ENCODE results near the gene YBX2.
"Not testable (repeated sequence)": the region's sequence is repeated elsewhere in the genome, so short reads cannot be mapped to it uniquely, and the experiment has no call there.

The YBX2 gene

DNA sequence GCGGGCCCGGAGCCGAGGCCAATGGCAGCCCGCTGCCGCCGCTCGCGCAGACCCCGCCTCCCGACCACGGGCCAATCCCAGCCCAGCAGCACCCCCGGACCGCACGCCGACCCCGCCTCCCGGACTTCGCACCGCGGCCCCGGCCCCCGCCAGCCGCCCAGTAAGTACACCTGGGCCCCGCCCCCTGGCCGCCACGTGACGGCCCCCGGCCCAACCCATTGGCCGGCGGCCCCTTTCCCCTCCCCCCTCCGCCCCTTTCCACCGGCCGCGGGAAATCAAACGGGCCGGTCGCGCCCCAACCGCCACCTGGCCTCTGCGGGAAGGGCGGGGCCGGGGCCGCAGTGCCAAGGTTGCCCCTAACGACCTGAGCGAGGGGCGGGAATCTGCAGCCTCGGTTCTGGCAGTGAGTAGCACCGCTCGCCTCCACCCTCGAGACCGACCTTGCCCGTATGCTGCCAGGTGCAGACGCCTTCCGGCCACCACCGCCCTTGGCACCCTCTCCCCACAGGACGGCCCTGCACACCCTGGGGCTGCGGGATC is at the start of gene YBX2:
Gene YBX2, minus strand, starts transcription at position 26 of the 540 bp plus-strand sequence. CDS start 139 bp downstream, outside the sequence.
- DNase-seq (ENCODE audit: low read depth in 3 of 3), result peak in 2 of 3 experiments; percentile 60 to 66

DNA sequence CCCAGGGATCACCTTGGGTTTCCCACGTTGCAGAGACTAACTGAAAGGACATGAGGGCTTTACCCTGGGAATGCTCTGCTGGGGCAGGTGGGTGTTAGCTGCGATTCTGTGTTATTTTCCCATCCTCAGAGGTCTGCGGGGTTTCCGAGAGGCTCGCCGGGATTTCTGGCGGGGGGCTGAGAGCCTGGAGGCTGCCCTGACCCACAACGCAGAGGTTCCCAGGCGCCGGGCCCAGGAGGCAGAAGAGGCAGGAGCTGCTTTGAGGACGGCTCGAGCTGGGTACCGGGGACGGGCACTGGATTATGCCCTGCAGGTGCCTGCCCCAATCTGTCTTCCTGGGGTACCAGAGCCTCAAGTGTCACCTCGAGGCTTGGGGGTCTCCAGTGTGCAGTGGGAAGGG is 48.8 kb upstream of the YBX2 start:
- DNase-seq (ENCODE audit: low read depth in 3 of 3), result no peak

DNA sequence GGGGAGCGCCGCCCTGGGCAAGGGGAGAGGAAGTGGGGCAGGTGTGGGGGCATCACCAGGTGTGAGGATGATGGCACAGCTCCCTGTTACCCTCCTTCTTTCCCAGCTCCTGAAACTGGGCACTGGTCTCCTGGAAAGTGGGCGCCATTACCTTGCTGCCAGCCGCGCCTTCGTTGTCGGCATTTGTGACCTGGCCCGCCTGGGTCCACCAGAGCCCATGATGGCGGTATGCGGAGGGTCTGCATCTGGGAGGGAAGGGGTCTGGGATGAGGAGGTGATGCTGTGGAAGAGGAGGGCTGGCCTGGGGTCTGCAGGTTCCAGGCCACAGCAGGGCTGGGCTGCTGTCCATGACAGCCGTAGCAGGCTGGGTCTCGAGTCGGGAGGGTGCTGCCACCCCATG is 47.4 kb upstream of the YBX2 start:
- no peak for DNase-seq (ENCODE audit: low read depth in 3 of 3)

DNA sequence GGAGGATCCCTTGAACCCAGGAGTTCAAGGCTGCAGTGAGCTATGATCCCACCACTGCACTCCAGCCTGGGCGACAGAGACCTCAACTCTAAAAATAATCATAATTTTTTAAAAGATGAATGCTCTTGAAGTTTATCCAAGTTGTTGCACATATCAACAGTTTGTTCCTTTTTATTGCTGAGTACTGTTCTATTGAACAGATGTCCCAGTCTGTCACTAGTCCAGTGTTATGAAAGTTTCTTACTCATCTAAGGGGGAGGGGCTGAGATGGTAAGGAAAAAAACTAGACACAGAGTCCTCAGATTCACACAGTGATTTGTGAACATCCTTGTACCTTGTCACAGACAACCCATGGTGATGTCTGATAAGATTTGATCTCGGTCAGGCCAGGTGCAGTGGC is 45.7 kb upstream of the YBX2 start:
- no peak for DNase-seq (ENCODE audit: low read depth in 3 of 3)

- not testable (repeated sequence) for DNase-seq (ENCODE audit: low read depth in 3 of 3)
Measured at GRCh38 chr17:7337600-7337999, 43.2 kb upstream of the YBX2 start.

DNA sequence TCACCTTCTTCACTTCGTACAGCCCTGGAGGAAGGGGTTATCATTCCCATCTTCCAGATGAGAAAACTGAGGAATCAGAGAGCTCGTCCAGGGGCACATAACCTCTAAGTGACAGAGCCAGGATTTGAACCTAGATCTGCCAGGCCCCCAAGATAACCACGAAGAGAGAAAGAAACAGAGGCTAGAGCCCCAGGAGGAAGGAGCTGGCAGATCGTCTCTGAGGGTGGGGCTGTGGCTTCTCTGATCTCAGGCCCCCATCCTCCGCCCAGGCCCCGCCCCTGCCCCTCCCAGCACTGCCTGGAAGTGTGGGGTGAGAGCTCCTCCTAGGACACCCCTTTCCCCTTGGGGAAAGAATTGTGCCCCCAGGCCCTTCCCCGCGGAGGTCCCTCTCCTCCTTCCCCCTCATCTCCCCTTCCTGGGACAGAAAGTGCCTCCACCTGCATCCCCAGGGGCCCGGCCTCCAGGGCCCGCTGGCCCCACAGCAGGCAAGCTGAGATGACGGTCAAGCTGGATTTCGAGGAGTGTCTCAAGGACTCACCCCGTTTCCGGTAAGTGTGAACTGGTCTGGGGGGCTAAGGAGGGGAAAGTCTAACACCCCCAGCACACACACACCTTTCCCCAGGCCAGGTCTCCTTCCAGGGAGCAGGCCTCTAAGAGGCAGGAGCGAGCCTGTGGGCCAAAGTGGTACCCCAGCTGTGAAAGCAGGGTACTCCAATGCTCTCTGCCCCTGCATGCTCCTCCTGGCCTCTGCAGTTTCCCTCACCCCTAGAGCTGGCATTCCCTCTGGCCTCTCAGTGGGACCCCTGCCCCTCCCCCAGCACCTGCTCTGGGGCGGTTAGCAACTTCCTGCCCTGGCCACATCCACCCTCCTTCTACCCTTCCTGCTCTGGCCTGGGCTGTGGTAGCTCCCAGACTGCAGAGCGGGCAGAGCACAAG is 42.1 kb upstream of the YBX2 start, which contains the start of gene ACAP1:
Gene ACAP1, plus strand, starts transcription at position 290 of the 936 bp plus-strand sequence. Its CDS starts 206 bp downstream, at position 496.
- peak; percentile 74 to 78 (median 75) for DNase-seq (ENCODE audit: low read depth in 3 of 3)

DNA sequence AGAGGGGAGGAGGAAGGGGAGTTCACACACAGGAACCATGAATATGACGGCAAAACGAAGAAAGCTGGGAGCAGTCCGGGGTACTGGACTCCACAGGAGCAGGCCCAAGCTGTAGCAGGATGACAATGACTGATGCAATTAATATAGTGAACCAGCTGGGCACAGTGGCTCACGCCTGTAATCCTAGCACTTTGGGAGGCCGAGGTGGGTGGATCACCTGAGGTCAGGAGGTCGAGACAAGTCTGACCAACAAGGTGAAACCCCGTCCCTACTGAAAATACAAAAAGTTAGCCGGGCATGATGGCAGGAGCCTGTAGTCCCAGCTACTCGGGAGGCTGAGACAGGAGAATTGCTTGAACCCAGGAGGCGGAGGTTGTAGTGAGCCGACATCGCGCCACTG is 41.3 kb upstream of the YBX2 start:
- not testable (repeated sequence) for DNase-seq (ENCODE audit: low read depth in 3 of 3)

DNA sequence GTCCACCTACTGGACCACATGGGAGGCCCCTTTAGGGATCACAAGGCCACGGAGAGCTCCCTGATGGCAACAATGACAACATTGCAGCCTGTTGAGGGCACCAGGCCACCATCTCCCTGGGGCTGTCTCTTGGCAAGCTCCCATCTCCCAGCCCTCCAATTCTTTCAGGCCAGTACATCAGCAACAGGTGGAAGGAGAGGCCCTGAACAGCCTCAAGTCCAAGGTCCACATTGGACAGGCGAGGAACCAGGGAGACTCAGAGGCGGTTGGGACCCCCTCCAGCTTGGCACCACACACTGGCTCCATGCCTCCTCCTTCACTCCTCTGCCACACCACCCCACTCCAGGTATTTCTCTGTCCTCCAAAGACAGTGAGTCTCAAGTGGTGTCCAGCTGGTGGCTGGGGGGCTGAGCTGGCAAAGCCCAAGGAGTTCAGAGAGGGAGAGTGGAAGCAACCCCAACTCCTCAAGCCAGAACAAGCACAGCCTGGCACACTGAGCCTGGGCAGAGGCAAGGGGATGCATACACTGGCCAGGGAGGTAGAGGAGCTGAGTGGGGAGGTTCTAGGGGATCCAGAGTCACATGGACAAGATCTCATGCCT is 40.6 kb upstream of the YBX2 start:
- DNase-seq (ENCODE audit: low read depth in 3 of 3), result no peak

- not testable (repeated sequence) for DNase-seq (ENCODE audit: low read depth in 3 of 3)
Measured at GRCh38 chr17:7332600-7333069, 38.2 kb upstream of the YBX2 start.

DNA sequence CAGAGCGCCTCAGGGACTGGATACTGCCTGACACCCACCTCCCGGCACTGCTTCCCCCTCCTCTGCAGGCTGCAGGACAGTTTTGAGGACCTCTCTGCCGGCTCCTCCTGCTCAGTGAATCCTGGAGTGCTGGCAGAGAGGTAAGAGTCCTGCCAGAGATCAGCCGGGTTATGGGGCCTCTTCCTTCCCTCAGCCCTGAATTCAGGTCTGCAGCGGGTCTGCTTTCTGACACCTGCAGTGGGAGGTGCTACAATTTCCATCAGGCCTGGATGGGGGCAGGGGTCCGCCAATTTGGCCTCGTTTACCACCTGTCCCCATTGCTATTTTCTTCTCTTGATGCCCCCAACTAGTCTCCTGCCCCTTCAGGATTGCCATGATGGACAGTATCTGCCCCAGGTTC is 37.7 kb upstream of the YBX2 start:
- DNase-seq (ENCODE audit: low read depth in 3 of 3), result no peak

DNA sequence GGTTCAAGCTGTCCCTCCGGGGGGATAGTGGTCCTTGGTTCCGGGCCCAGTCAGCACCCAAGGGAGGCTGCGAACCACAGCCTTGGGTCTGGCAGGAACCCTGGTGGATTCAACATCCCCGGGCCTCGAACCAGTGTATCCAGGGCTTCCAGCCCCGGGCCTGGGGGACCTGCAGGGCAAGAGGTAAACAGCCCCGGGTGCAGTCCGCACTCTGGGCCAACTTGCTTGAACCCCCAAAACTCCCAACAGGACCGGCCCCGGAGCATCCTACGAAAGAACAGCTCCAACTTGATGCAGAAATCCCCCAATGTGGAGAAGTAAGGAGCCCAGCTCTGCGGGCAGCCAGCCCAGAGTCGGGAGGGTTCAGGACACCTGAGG is 36.2 kb upstream of the YBX2 start:
- DNase-seq (ENCODE audit: low read depth in 3 of 3), result no peak

GRCh38 chr17:7329997-7330637 is 35.7 kb upstream of the YBX2 start:
- peak; percentile 57 to 65 (median 61) for DNase-seq (ENCODE audit: low read depth in 3 of 3)

DNA sequence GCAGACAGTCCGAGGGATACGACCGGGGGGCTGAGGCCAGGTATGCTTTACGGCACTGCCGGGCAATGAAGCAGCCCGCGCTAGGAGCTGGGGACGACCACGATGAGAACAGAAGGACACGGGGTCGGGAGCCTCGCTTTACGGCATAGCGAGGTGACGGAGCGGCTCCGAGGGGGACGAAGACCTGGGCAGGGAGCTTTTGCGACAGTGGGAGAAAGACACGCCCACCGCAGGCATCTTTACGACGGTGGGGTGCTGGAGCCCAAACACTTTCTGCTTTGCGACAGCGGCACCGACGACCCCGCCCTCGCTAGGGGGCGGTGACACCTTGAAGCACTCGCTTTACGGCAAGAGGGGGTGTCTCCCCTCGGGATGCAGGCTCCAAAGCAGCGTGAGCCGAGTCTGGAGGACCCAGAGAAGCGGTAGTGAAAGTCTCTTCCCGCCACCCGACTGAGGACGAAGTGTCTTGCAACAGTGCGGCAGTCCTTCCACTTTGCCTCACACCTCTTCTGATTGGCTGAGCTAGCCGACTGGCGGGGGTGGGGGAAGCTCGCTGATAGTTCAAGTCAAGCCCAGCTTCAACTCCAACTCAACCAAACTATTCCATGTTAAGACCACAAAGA is 35.0 kb upstream of the YBX2 start:
- DNase-seq (ENCODE audit: low read depth in 3 of 3), result peak; percentile 90 to 92 (median 92)

DNA sequence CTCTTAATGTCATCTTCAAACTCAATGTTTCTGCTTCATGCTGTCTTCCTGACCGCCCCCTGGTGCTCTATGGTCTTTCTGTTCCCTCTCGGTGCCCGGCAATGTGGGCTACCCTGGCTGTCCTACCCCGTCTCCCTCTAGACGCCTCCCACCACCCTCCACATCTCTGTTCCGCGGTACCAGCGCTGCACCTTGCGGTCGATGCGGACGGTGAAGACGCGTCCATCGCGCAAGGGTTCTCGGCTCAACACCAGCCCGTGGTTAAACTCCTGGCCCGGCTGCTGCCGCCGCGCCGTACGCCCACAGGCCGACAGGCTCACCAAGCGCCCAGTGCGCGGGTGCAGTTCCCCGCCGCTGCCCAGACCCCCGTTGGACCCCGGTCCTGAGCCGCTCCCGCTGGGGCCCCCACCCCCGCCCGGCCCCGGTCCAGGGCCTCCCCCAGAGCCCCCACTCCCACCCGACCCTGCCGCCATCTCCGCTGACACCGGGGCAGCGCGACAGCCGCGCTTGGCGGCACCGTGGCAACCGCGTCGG is 34.5 kb upstream of the YBX2 start, which contains the start of gene NEURL4:
Gene NEURL4, minus strand, starts transcription at position 496 of the 534 bp plus-strand sequence. Its CDS starts 23 bp downstream, at position 473.
- DNase-seq (ENCODE audit: low read depth in 3 of 3), result no peak

DNA sequence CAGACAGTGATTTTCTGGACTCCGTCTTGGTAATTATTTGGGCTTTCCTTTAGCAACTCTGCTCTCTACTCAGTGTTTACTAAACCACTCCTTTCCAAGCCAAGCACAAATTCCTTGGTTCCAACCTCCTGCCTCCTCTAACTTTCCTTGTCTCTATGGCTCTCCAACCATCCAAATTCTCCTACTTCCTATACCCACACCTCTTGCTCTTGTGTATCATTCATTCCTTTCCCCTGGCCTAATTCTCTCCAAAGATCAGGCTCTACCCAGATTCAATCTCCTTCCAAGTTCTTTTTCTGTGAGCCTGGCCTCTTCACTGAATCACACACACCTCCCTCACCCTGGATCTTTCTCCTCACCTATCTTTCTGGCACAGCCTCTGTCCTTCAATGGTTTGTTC is 33.6 kb upstream of the YBX2 start:
- DNase-seq (ENCODE audit: low read depth in 3 of 3), result no peak

GRCh38 chr17:7327501-7327900 is 33.1 kb upstream of the YBX2 start:
- no peak for DNase-seq (ENCODE audit: low read depth in 3 of 3)

DNA sequence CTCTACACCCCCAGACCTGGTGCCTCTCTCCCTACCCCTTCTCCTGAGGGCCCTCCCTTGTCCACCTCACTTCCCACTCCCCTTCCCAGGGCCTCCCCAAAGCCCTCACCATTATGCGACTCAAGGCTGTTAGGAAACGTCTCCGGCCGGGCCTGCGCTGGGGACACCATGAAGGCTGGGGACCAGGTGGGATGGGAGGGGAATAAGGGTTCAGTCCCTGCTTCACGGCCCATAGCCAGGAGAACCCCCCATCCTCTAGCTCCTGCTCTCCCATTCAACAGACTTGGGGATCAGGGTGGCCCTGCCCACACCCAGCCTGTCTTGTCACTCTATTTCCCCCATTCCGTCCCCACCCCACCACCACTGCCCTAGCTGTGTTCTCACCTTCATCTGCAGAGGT is 32.6 kb upstream of the YBX2 start:
- DNase-seq (ENCODE audit: low read depth in 3 of 3), result no peak

GRCh38 chr17:7326186-7326585 is 31.7 kb upstream of the YBX2 start:
- DNase-seq (ENCODE audit: low read depth in 3 of 3), result no peak

- no peak for DNase-seq (ENCODE audit: low read depth in 3 of 3)
Measured at GRCh38 chr17:7325031-7325528, 30.6 kb upstream of the YBX2 start.

GRCh38 chr17:7324438-7324779 is 30.0 kb upstream of the YBX2 start:
- DNase-seq (ENCODE audit: low read depth in 3 of 3), result no peak
